Mucosa of stomach (tissue), 1 donor: ENCODE measurements around the gene DDAH1.

Source experiments
- H3K27me3 ChIP-seq: one replicate; pipeline ENCODE4 v1.7.0; 2013; ENCODE audit warnings: mild to moderate bottlenecking, low read length; ENCODE audit not compliant: control insufficient read depth, insufficient read depth
- H3K36me3 ChIP-seq: one replicate; pipeline ENCODE4 v1.7.0; 2013; ENCODE audit warnings: low read length; ENCODE audit not compliant: control insufficient read depth, insufficient read depth
- H3K4me1 ChIP-seq: one replicate; pipeline ENCODE4 v1.7.0; 2013; ENCODE audit warnings: mild to moderate bottlenecking, low read length; ENCODE audit not compliant: control insufficient read depth, insufficient read depth
- H3K4me3 ChIP-seq: one replicate; pipeline ENCODE4 v1.7.0; 2013; ENCODE audit warnings: low read length
- H3K9ac ChIP-seq: one replicate; pipeline ENCODE4 v1.7.0; 2013; ENCODE audit warnings: mild to moderate bottlenecking, low read length, moderate library complexity
- H3K9me3 ChIP-seq: one replicate; pipeline ENCODE4 v1.7.0; 2013; ENCODE audit warnings: mild to moderate bottlenecking, low read length, moderate library complexity; ENCODE audit not compliant: control insufficient read depth
- donor health status: Pancreatic carcinoma.

The DDAH1 gene

GRCh38 chr1:85375493-85375892 is 89.5 kb downstream of the DDAH1 start:
- H3K36me3 ChIP-seq: no peaks in the 10 kb centered on the region
- H3K4me3 ChIP-seq: no peak overlapping the region
- H3K4me1 ChIP-seq: no peaks in the 10 kb centered on the region
- no peak overlapping the region for H3K9ac ChIP-seq
- H3K27me3 ChIP-seq: no peaks in the 10 kb centered on the region
- H3K9me3 ChIP-seq: no peaks in the 10 kb centered on the region

- Histone ChIP-seq H3K9me3 (no peaks in the 10 kb centered on the region), H3K4me3 (no peak overlapping the region), H3K36me3 (no peaks in the 10 kb centered on the region), H3K27me3 (no peaks in the 10 kb centered on the region), H3K9ac (no peak overlapping the region), H3K4me1 (no peaks in the 10 kb centered on the region)
These were observed 90.8 kb downstream of the DDAH1 start for GRCh38 chr1:85374160-85374559.

GRCh38 chr1:85373378-85373708 is 91.6 kb downstream of the DDAH1 start:
- no peak overlapping the region for H3K9ac ChIP-seq
- H3K4me1 ChIP-seq: peaks cover 3% of the 10 kb centered on the region
- no peak overlapping the region for H3K4me3 ChIP-seq

GRCh38 chr1:85372683-85373377 is 92.1 kb downstream of the DDAH1 start:
- Histone ChIP-seq H3K9me3 (no peaks in the 10 kb centered on the region), H3K27me3 (no peaks in the 10 kb centered on the region), H3K36me3 (no peaks in the 10 kb centered on the region), H3K4me1 (peaks cover 6% of the 10 kb centered on the region), H3K9ac (no peak overlapping the region), H3K4me3 (no peak overlapping the region)

More at GRCh38 chr1:85373378-85373708, 91.6 kb downstream of the DDAH1 start:
- Histone ChIP-seq H3K27me3 (no peaks in the 10 kb centered on the region), H3K9me3 (no peaks in the 10 kb centered on the region), H3K36me3 (no peaks in the 10 kb centered on the region)

- H3K9me3 ChIP-seq: no peaks in the 10 kb centered on the region
- H3K9ac ChIP-seq: no peak overlapping the region
- H3K27me3 ChIP-seq: no peaks in the 10 kb centered on the region
- peaks cover 6% of the 10 kb centered on the region for H3K4me1 ChIP-seq
- no peaks in the 10 kb centered on the region for H3K36me3 ChIP-seq
- H3K4me3 ChIP-seq: no peak overlapping the region
These were observed 93.9 kb downstream of the DDAH1 start for GRCh38 chr1:85371021-85371420.

- Histone ChIP-seq H3K27me3 (no peaks in the 10 kb centered on the region), H3K4me1 (peaks cover 6% of the 10 kb centered on the region), H3K9ac (no peak overlapping the region), H3K4me3 (no peak overlapping the region), H3K9me3 (no peaks in the 10 kb centered on the region), H3K36me3 (no peaks in the 10 kb centered on the region)
These were observed 96.7 kb downstream of the DDAH1 start for GRCh38 chr1:85368073-85368770.

- Histone ChIP-seq H3K36me3 (no peaks in the 10 kb centered on the region), H3K9me3 (no peaks in the 10 kb centered on the region), H3K4me3 (no peak overlapping the region), H3K27me3 (no peaks in the 10 kb centered on the region), H3K9ac (no peak overlapping the region), H3K4me1 (peaks cover 8% of the 10 kb centered on the region)
These were observed 98.4 kb downstream of the DDAH1 start for GRCh38 chr1:85366391-85367170.

GRCh38 chr1:85365851-85366250 is 99.1 kb downstream of the DDAH1 start:
- Histone ChIP-seq H3K4me1 (peaks cover 14% of the 10 kb centered on the region), H3K9ac (no peak overlapping the region), H3K9me3 (no peaks in the 10 kb centered on the region), H3K4me3 (no peak overlapping the region), H3K27me3 (no peaks in the 10 kb centered on the region), H3K36me3 (no peaks in the 10 kb centered on the region)

- no peaks in the 10 kb centered on the region for H3K36me3 ChIP-seq
- no peaks in the 10 kb centered on the region for H3K9me3 ChIP-seq
- no peak overlapping the region for H3K9ac ChIP-seq
- H3K4me3 ChIP-seq: no peak overlapping the region
- no peaks in the 10 kb centered on the region for H3K27me3 ChIP-seq
- H3K4me1 ChIP-seq: peaks cover 13% of the 10 kb centered on the region
These were observed 101.4 kb downstream of the DDAH1 start for GRCh38 chr1:85363521-85363920.

GRCh38 chr1:85363092-85363491 is 101.9 kb downstream of the DDAH1 start:
- no peaks in the 10 kb centered on the region for H3K36me3 ChIP-seq
- H3K9ac ChIP-seq: no peak overlapping the region
- H3K9me3 ChIP-seq: no peaks in the 10 kb centered on the region
- peaks cover 9% of the 10 kb centered on the region for H3K4me1 ChIP-seq
- no peaks in the 10 kb centered on the region for H3K27me3 ChIP-seq
- H3K4me3 ChIP-seq: no peak overlapping the region

GRCh38 chr1:85361606-85362296 is 103.2 kb downstream of the DDAH1 start:
- Histone ChIP-seq H3K4me1 (peaks cover 13% of the 10 kb centered on the region), H3K9me3 (no peaks in the 10 kb centered on the region), H3K9ac (no peak overlapping the region), H3K27me3 (no peaks in the 10 kb centered on the region), H3K36me3 (no peaks in the 10 kb centered on the region), H3K4me3 (no peak overlapping the region)
